Chondrocyte (in vitro differentiated cells): ENCODE data around the gene LHFPL3. TPM values are rescaled to one million over a fixed set of nuclear protein-coding genes. Genes with fewer than 3 reads are reported as not detected.

Experiments
- DNase-seq: peaks from one replicate; pipeline ENCODE4 v3.0.0; 2021; ENCODE audit warnings: mixed read lengths, low spot score
- H3K27ac Mint-ChIP-seq: one replicate; pipeline ENCODE4 v1.8.0; 2021; ENCODE audit warnings: mild to moderate bottlenecking, moderate library complexity, mixed read lengths; ENCODE audit not compliant: unreplicated experiment
- H3K27me3 Mint-ChIP-seq: 2 replicates; pipeline ENCODE4 v1.8.0; 2021; ENCODE audit warnings: low read depth, mixed read lengths
- H3K36me3 Mint-ChIP-seq: 2 replicates; pipeline ENCODE4 v1.8.0; 2021; ENCODE audit warnings: low read depth, mixed read lengths
- H3K4me1 Mint-ChIP-seq: 2 replicates; pipeline ENCODE4 v1.8.0; 2021; ENCODE audit warnings: low read depth, mild to moderate bottlenecking, mixed read lengths
- H3K4me3 Mint-ChIP-seq: one replicate; pipeline ENCODE4 v1.8.0; 2021; ENCODE audit warnings: mild to moderate bottlenecking, moderate library complexity, mixed read lengths; ENCODE audit not compliant: unreplicated experiment
- H3K9me3 Mint-ChIP-seq: 2 replicates; pipeline ENCODE4 v1.8.0; 2021; ENCODE audit warnings: low read depth, mixed read lengths
- total RNA-seq: library from RNA; stranded (reverse); gene quantifications from 3 replicates; pipeline ENCODE4 v1.2.1, GENCODE V29; 2021
- TF ChIP-seq, protein P1 (sequence below): fragments of 200-600 bp; sonication (generic); IDR thresholded peaks from 2 replicates; pipeline ENCODE4 v1.5.0; 2021; ENCODE audit warnings: antibody characterized with exemption, mild to moderate bottlenecking, moderate library complexity

LHFPL3 gene
- total RNA-seq, 1 donor from 2014 or later, result not detected

- H3K27me3 Mint-ChIP-seq, result peaks cover 8% of the 10 kb centered on the region
- H3K9me3 Mint-ChIP-seq, result no peaks in the 10 kb centered on the region
- TF ChIP-seq, protein P1, sequence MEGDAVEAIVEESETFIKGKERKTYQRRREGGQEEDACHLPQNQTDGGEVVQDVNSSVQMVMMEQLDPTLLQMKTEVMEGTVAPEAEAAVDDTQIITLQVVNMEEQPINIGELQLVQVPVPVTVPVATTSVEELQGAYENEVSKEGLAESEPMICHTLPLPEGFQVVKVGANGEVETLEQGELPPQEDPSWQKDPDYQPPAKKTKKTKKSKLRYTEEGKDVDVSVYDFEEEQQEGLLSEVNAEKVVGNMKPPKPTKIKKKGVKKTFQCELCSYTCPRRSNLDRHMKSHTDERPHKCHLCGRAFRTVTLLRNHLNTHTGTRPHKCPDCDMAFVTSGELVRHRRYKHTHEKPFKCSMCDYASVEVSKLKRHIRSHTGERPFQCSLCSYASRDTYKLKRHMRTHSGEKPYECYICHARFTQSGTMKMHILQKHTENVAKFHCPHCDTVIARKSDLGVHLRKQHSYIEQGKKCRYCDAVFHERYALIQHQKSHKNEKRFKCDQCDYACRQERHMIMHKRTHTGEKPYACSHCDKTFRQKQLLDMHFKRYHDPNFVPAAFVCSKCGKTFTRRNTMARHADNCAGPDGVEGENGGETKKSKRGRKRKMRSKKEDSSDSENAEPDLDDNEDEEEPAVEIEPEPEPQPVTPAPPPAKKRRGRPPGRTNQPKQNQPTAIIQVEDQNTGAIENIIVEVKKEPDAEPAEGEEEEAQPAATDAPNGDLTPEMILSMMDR, result no peak
- no peaks in the 10 kb centered on the region for H3K36me3 Mint-ChIP-seq
- no peak overlapping the region for H3K4me3 Mint-ChIP-seq
- no peaks in the 10 kb centered on the region for H3K4me1 Mint-ChIP-seq
- no peak for DNase-seq
- H3K27ac Mint-ChIP-seq, result no peak overlapping the region
Measured at GRCh38 chr7:104767113-104767512, 438.7 kb downstream of the LHFPL3 start.

DNA sequence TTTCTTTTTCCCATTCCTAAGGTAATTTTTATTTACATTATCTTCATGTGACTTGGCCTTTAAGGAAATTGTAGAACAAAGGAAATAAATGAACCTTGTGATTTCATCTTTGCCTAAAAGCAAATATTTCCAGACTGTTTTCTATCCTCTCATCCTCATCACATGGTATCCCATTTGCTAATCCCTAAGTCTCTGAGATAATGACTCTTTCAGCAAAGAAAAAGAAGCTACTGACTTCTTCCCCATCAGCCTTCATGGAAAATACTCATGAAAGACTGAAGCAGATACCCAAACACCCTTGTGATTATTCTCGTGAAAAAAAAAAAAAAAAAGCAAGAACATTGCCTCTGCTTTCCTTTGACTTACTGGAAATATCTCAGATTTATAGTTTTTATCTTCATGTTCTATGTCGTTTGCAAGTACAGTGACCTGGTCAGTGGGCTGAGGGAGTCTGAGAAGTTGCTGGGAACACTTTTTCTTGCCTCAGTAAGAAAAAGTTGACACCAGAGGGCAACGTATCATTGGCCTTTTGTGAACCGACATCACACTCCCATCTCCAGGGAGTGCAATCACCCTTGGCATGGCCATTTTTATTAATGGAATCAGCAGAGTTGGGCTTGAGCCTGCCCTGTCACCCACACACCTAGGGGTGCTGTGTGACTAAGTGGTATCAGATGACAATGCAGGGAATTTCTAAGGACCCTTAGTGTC, 439.6 kb downstream of the LHFPL3 start:
- no peak for DNase-seq
- Mint-ChIP-seq H3K4me1 (no peaks in the 10 kb centered on the region), H3K27me3 (peaks cover 8% of the 10 kb centered on the region), H3K27ac (no peak overlapping the region), H3K36me3 (no peaks in the 10 kb centered on the region), H3K4me3 (no peak overlapping the region), H3K9me3 (no peaks in the 10 kb centered on the region)
- TF ChIP-seq, protein P1, result no peak

- TF ChIP-seq, protein P1, result no peak
- Mint-ChIP-seq H3K27ac (no peak overlapping the region), H3K9me3 (no peaks in the 10 kb centered on the region), H3K4me1 (no peaks in the 10 kb centered on the region), H3K27me3 (peaks cover 4% of the 10 kb centered on the region), H3K4me3 (no peak overlapping the region), H3K36me3 (no peaks in the 10 kb centered on the region)
- no peak for DNase-seq
Measured at GRCh38 chr7:104772405-104773345, 444.3 kb downstream of the LHFPL3 start.

- DNase-seq, result no peak
- H3K9me3 Mint-ChIP-seq, result no peaks in the 10 kb centered on the region
- H3K36me3 Mint-ChIP-seq, result no peaks in the 10 kb centered on the region
- TF ChIP-seq, protein P1, result no peak
- no peaks in the 10 kb centered on the region for H3K4me1 Mint-ChIP-seq
- peaks cover 2% of the 10 kb centered on the region for H3K27me3 Mint-ChIP-seq
- no peak overlapping the region for H3K27ac Mint-ChIP-seq
- H3K4me3 Mint-ChIP-seq, result no peak overlapping the region
Measured at GRCh38 chr7:104773796-104774195, 445.4 kb downstream of the LHFPL3 start.

DNA sequence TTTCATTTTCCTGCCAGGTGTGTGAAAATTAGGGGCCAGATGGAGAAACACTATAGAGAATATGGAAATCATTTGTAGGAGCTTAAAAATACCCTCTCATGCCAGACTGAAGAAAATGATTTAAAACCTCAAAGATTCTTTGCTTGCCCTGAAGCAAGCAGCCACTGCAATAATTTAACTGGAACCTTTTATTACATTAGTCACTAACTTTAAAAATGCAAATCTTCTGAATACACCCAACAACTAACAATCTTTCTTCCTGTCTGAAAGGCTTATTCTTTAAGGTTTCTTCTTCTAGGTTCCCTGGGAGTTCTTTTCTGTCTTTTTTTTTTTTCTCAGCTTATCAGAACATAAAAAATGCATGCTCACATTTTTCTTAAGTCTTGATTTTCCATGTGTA, 447.1 kb downstream of the LHFPL3 start:
- no peaks in the 10 kb centered on the region for H3K9me3 Mint-ChIP-seq
- no peak overlapping the region for H3K27ac Mint-ChIP-seq
- H3K4me1 Mint-ChIP-seq, result no peaks in the 10 kb centered on the region
- no peaks in the 10 kb centered on the region for H3K36me3 Mint-ChIP-seq
- H3K4me3 Mint-ChIP-seq, result no peak overlapping the region
- peaks cover under 1% of the 10 kb centered on the region for H3K27me3 Mint-ChIP-seq
- TF ChIP-seq, protein P1, result no peak
- no peak for DNase-seq
